Mucosa of rectum (tissue), 2 donors: Measurements from ENCODE around the gene CLIC1.

Experiments used
- H3K27ac ChIP-seq, 2 donors: one replicate each; pipeline ENCODE4 v1.7.0; 2013; ENCODE audit warnings: inconsistent platforms in 2 of 2, low read depth in 2 of 2, low read length in 2 of 2
- H3K27me3 ChIP-seq, 2 donors: one replicate each; pipeline ENCODE4 v1.7.0; 2013; ENCODE audit warnings: low read length in 2 of 2; ENCODE audit not compliant: control insufficient read depth in 2 of 2, insufficient read depth in 2 of 2
- H3K36me3 ChIP-seq, 2 donors: one replicate each; pipeline ENCODE4 v1.7.0; 2013; ENCODE audit warnings: low read length in 2 of 2; ENCODE audit not compliant: control insufficient read depth in 2 of 2, insufficient read depth in 2 of 2
- H3K4me1 ChIP-seq, 2 donors: one replicate each; pipeline ENCODE4 v1.7.0; 2013; ENCODE audit warnings: low read length in 2 of 2, mild to moderate bottlenecking in 1 of 2; ENCODE audit not compliant: control insufficient read depth in 2 of 2, insufficient read depth in 2 of 2
- H3K4me3 ChIP-seq, 2 donors: one replicate each; pipeline ENCODE4 v1.7.0; 2013; ENCODE audit warnings: low read length in 2 of 2
- H3K9ac ChIP-seq, 2 donors: one replicate each; pipeline ENCODE4 v1.7.0; 2013; ENCODE audit warnings: low read length in 2 of 2, low read depth in 1 of 2, mild to moderate bottlenecking in 1 of 2
- H3K9me3 ChIP-seq, 2 donors: one replicate each; pipeline ENCODE4 v1.7.0; 2013; ENCODE audit warnings: low read length in 2 of 2; ENCODE audit not compliant: control insufficient read depth in 2 of 2
- donor health status: healthy.
- donor health status: Normal muscosa, but diverticular disease.

CLIC1 gene

GRCh38 chr6:31702819-31703716 is 33.3 kb downstream of the CLIC1 start, which contains the start of gene ABHD16A:
Gene ABHD16A, minus strand, starts transcription at chr6:31703324. Its CDS starts 43 bp downstream, at chr6:31703281.
- Histone ChIP-seq H3K9me3 (no peaks in the 10 kb centered on the region), H3K9ac (peak within 1 kb of the TSS; percentile 100), H3K36me3 (peaks cover 7 to 15% of the 10 kb centered on the region in 2 donors), H3K4me1 (peaks cover 17 to 24% of the 10 kb centered on the region in 2 donors), H3K27me3 (no peaks in the 10 kb centered on the region), H3K27ac (peak within 1 kb of the TSS; percentile 99), H3K4me3 (peak within 1 kb of the TSS; percentile 91 to 96)

DNA sequence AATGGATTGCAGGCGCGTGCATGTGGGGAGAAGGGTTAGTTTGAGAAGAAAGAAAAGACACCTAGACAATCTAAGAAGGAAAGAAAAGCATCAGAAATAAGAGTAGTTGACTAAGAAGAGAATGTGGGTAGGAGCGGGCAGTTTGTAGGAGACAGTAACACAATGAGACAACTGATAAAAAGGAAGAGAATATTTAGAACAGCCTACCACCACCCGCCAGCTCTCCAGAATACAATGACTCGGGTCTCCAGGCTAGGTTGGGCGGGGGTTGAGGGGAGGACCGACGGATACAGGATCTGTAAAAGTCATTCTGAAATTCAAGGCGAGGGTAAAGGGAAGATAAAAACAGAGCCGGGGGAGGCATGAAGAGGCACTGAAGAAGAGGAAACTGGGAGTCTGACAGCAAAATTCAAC is 33.9 kb downstream of the CLIC1 start:
- Histone ChIP-seq H3K27me3 (no peaks in the 10 kb centered on the region), H3K4me3 (peak overlapping the region; percentile 91 to 96), H3K36me3 (peaks cover 11 to 19% of the 10 kb centered on the region in 2 donors), H3K27ac (peak overlapping the region; percentile 99), H3K9ac (peak overlapping the region; percentile 100), H3K4me1 (peaks cover 17 to 24% of the 10 kb centered on the region in 2 donors), H3K9me3 (no peaks in the 10 kb centered on the region)

DNA sequence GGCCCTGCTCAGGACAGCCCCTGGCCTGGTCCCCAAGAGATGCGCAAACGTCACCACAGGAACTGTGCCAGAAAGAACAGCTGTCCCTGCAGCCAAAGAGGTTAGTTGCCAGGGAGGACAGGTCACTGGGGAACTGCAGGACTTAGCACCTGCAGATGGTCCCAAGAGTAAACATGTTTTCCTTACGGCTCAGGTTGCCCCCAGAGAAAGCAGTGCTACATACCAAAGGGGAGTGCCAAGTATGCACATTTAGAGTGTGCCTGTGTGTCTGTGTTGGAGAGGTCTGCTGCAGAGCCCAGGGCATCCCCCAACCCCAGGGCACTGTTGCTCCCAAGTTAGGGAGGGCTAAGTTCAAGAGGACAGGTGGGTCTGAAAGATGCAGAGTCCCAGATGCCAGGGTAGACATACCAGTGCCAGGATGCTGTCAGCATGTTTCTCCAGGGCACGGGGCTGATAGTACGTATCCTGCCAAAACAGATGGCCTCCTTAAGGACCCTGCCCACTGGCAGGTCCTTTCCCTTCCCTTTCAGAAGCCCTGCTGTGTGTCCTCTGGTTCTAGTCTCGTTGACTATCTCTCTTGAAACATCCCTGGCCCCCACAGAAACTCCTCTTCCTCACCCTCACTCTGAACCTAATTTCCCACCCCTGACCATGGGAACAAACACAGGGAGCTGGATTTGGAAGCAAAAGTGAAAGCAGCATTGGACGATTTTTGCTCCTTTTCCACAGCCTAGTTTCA is 34.5 kb downstream of the CLIC1 start:
- H3K27ac ChIP-seq = peak overlapping the region; percentile 99
- H3K36me3 ChIP-seq = peaks cover 16 to 19% of the 10 kb centered on the region in 2 donors
- peak overlapping the region; percentile 100 for H3K9ac ChIP-seq
- no peaks in the 10 kb centered on the region for H3K9me3 ChIP-seq
- peaks cover 17 to 24% of the 10 kb centered on the region in 2 donors for H3K4me1 ChIP-seq
- peak overlapping the region; percentile 91 to 96 for H3K4me3 ChIP-seq
- no peaks in the 10 kb centered on the region for H3K27me3 ChIP-seq

DNA sequence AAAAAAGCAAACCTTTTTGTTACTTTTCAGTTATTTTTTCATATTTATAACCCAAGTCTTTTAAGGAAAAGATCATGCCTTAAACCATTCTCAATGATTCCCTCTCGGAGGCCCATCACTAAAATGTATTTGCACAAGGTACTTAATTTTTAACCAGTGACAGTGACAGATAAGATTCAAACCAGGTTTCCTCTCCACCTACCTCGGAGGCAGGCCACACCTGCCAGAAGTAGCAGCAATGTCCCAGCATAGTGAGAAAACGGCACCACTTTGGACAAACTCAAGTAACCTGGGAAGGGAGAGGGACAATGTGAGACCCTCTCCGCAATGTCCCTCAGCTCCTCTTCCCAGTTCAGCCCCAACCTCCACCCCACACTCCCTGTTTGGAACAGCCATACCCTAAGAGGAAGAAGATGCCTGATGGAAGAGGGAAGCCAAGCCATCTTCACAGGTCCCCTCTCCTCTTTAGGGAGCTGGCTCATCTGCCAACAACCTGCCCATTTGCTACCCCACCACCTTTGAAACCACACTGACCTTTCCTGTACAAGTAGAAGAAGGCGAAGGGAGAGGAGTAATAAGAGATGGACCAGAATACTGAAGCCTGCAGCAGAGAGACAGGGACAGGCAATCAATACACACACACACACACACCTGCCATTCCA is 35.5 kb downstream of the CLIC1 start:
- peaks cover 17 to 24% of the 10 kb centered on the region in 2 donors for H3K4me1 ChIP-seq
- H3K36me3 ChIP-seq = peaks cover 16 to 23% of the 10 kb centered on the region in 2 donors
- peak overlapping the region in 1 of 2 donors; percentile 100 for H3K9ac ChIP-seq
- no peaks in the 10 kb centered on the region for H3K9me3 ChIP-seq
- H3K27ac ChIP-seq = no peak overlapping the region
- no peaks in the 10 kb centered on the region for H3K27me3 ChIP-seq
- H3K4me3 ChIP-seq = peak overlapping the region in 1 of 2 donors; percentile 20

- H3K36me3 ChIP-seq = peaks cover 37 to 48% of the 10 kb centered on the region in 2 donors
- peaks cover 17 to 19% of the 10 kb centered on the region in 2 donors for H3K4me1 ChIP-seq
- no peak overlapping the region for H3K9ac ChIP-seq
- H3K27me3 ChIP-seq = no peaks in the 10 kb centered on the region
- H3K27ac ChIP-seq = no peak overlapping the region
- H3K4me3 ChIP-seq = no peak overlapping the region
- H3K9me3 ChIP-seq = no peaks in the 10 kb centered on the region
Measured at GRCh38 chr6:31697555-31697954, 38.8 kb downstream of the CLIC1 start.

GRCh38 chr6:31693535-31693934 is 42.8 kb downstream of the CLIC1 start:
- H3K9ac ChIP-seq = no peak overlapping the region
- no peaks in the 10 kb centered on the region for H3K27me3 ChIP-seq
- H3K4me3 ChIP-seq = no peak overlapping the region
- peaks cover 8 to 19% of the 10 kb centered on the region in 2 donors for H3K4me1 ChIP-seq
- H3K27ac ChIP-seq = no peak overlapping the region
- peaks cover 61 to 68% of the 10 kb centered on the region in 2 donors for H3K36me3 ChIP-seq
- H3K9me3 ChIP-seq = no peaks in the 10 kb centered on the region

GRCh38 chr6:31692886-31693285 is 43.4 kb downstream of the CLIC1 start:
- Histone ChIP-seq H3K4me3 (no peak overlapping the region), H3K27me3 (no peaks in the 10 kb centered on the region), H3K9ac (no peak overlapping the region), H3K36me3 (peaks cover 68 to 74% of the 10 kb centered on the region in 2 donors), H3K9me3 (no peaks in the 10 kb centered on the region), H3K4me1 (peaks cover 8 to 19% of the 10 kb centered on the region in 2 donors), H3K27ac (no peak overlapping the region)

GRCh38 chr6:31692353-31692752 is 44.0 kb downstream of the CLIC1 start:
- peaks cover 69 to 75% of the 10 kb centered on the region in 2 donors for H3K36me3 ChIP-seq
- H3K27me3 ChIP-seq = no peaks in the 10 kb centered on the region
- H3K9ac ChIP-seq = no peak overlapping the region

DNA sequence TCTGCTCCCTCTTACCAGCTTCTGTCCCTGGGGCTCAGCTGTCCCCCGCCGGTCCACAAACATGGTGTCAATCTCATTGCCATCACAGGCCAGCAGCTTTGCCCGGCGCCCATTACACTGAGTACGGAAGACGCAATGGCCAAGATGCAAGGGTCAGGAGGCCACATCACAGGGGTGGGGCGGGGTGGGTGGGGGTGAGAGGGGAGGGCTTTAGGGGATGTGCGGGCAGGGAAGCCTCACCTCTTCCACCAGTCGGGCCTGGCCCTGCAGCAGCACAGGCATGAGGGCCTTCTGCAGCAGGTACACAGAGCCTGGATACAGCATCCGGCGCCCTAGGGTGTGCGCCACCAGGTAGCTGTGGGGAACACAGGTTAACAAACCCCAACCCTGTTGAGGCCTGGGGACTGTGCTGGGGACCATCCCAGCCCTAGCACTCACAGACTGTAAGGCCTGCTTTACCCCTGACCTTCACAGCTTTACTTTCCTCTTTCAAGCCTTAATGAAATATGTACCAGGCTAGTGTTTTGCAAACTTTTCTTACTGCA is 44.7 kb downstream of the CLIC1 start:
- H3K36me3 ChIP-seq = peaks cover 69 to 80% of the 10 kb centered on the region in 2 donors
- no peaks in the 10 kb centered on the region for H3K9me3 ChIP-seq
- no peak overlapping the region for H3K27ac ChIP-seq
- peaks cover 8 to 19% of the 10 kb centered on the region in 2 donors for H3K4me1 ChIP-seq
- no peak overlapping the region for H3K4me3 ChIP-seq
- no peak overlapping the region for H3K9ac ChIP-seq
- H3K27me3 ChIP-seq = no peaks in the 10 kb centered on the region

More at GRCh38 chr6:31692353-31692752, 44.0 kb downstream of the CLIC1 start:
- Histone ChIP-seq H3K4me1 (peaks cover 8 to 19% of the 10 kb centered on the region in 2 donors), H3K9me3 (no peaks in the 10 kb centered on the region), H3K27ac (no peak overlapping the region), H3K4me3 (no peak overlapping the region)
